Loucy (cell line): ENCODE results near the gene SLC22A23.

Experiments
- H2AFZ ChIP-seq: fragments of 200-600 bp; sonication (generic); 2 replicates; pipeline ENCODE4 v1.6.0; 2016; ENCODE audit warnings: antibody characterized with exemption, mild to moderate bottlenecking, low read length, moderate library complexity
- H3F3A ChIP-seq: fragments of 200-600 bp; 2 replicates; pipeline ENCODE4 v1.6.0; 2016; ENCODE audit warnings: antibody characterized with exemption, low read depth, mild to moderate bottlenecking
- H3K27me3 ChIP-seq: fragments of 200-600 bp; sonication (generic); 2 replicates; pipeline ENCODE4 v1.6.1; 2014; ENCODE audit warnings: low read length, mild to moderate bottlenecking; ENCODE audit not compliant: insufficient read depth, poor library complexity, severe bottlenecking
- H3K36me3 ChIP-seq: fragments of 200-600 bp; sonication (generic); 2 replicates; pipeline ENCODE4 v1.6.1; 2016; ENCODE audit warnings: low read length; ENCODE audit not compliant: insufficient read depth
- H3K4me1 ChIP-seq: fragments of 200-600 bp; sonication (generic); 2 replicates; pipeline ENCODE4 v1.5.1; 2014; ENCODE audit warnings: low read length, mild to moderate bottlenecking; ENCODE audit not compliant: insufficient read depth, poor library complexity, severe bottlenecking
- H3K4me2 ChIP-seq: fragments of 200-600 bp; sonication (generic); 2 replicates; pipeline ENCODE4 v1.6.0; 2014; ENCODE audit warnings: antibody characterized with exemption, low read length, low read depth, mild to moderate bottlenecking; ENCODE audit not compliant: poor library complexity, severe bottlenecking
- H3K4me3 ChIP-seq: fragments of 200-600 bp; sonication (generic); 2 replicates; pipeline ENCODE4 v1.5.1; 2014; ENCODE audit warnings: low read length, mild to moderate bottlenecking, mixed read lengths; ENCODE audit not compliant: poor library complexity, severe bottlenecking
- H3K79me2 ChIP-seq: fragments of 200-600 bp; sonication (generic); 2 replicates; pipeline ENCODE4 v1.6.1; 2014; ENCODE audit warnings: low read length; ENCODE audit not compliant: insufficient read depth
- H3K9ac ChIP-seq: fragments of 200-600 bp; sonication (generic); 2 replicates; pipeline ENCODE4 v1.6.0; 2014; ENCODE audit warnings: mild to moderate bottlenecking, low read depth, low read length, moderate library complexity; ENCODE audit not compliant: poor library complexity, severe bottlenecking
- H3K9me2 ChIP-seq: fragments of 200-600 bp; sonication (generic); replicated peaks from 2 replicates; pipeline ENCODE4 v1.6.1; 2016; ENCODE audit warnings: low read depth, low read length, mixed read lengths
- H3K9me3 ChIP-seq: fragments of 200-600 bp; sonication (generic); 2 replicates; pipeline ENCODE4 v1.6.1; 2014; ENCODE audit warnings: mild to moderate bottlenecking, antibody characterized with exemption, low read length, low read depth; ENCODE audit not compliant: insufficient read depth
- H4K20me1 ChIP-seq: fragments of 200-600 bp; sonication (generic); 2 replicates; pipeline ENCODE4 v1.6.0; 2014; ENCODE audit warnings: antibody characterized with exemption, low read length, mild to moderate bottlenecking; ENCODE audit not compliant: insufficient read depth, poor library complexity, severe bottlenecking
- CTCF ChIP-seq: fragments of 200-600 bp; sonication (generic); conservative IDR thresholded peaks from 2 replicates; pipeline ENCODE4 v1.5.1; 2014; ENCODE audit warnings: mild to moderate bottlenecking, antibody characterized with exemption, low read length
- EZH2phosphoT487 ChIP-seq: fragments of 200-600 bp; IDR thresholded peaks from 2 replicates; pipeline ENCODE4 v1.6.1; 2018; ENCODE audit warnings: antibody characterized with exemption, mild to moderate bottlenecking, moderate library complexity, borderline replicate concordance

Gene SLC22A23

GRCh38 chr6:3316818-3317217, 140.0 kb downstream of the SLC22A23 start:
- H3K4me1 ChIP-seq: peaks cover 14% of the 10 kb centered on the region
- H3K9ac ChIP-seq: no peak overlapping the region
- H3K36me3 ChIP-seq: no peaks in the 10 kb centered on the region
- H3K9me3 ChIP-seq: no peaks in the 10 kb centered on the region
- TF ChIP-seq CTCF (no peak), EZH2phosphoT487 (no peak)
- no peaks in the 10 kb centered on the region for H3K9me2 ChIP-seq
- H3K4me2 ChIP-seq: no peak overlapping the region
- no peaks in the 10 kb centered on the region for H3K79me2 ChIP-seq
- no peaks in the 10 kb centered on the region for H3K27me3 ChIP-seq
- H2AFZ ChIP-seq: no peak overlapping the region
- no peaks in the 10 kb centered on the region for H4K20me1 ChIP-seq
- H3F3A ChIP-seq: no peaks in the 10 kb centered on the region
- no peak overlapping the region for H3K4me3 ChIP-seq

- H3K79me2 ChIP-seq: no peaks in the 10 kb centered on the region
- no peak for TF ChIP-seq CTCF
- no peak for TF ChIP-seq EZH2phosphoT487
- H3K4me1 ChIP-seq: peaks cover 14% of the 10 kb centered on the region
- H4K20me1 ChIP-seq: no peaks in the 10 kb centered on the region
- no peak overlapping the region for H2AFZ ChIP-seq
- no peaks in the 10 kb centered on the region for H3K9me2 ChIP-seq
- H3K9ac ChIP-seq: no peak overlapping the region
- no peaks in the 10 kb centered on the region for H3K36me3 ChIP-seq
- H3F3A ChIP-seq: no peaks in the 10 kb centered on the region
- no peaks in the 10 kb centered on the region for H3K27me3 ChIP-seq
- H3K4me3 ChIP-seq: no peak overlapping the region
- no peaks in the 10 kb centered on the region for H3K9me3 ChIP-seq
- H3K4me2 ChIP-seq: no peak overlapping the region
Observed at GRCh38 chr6:3316331-3316730, 140.5 kb downstream of the SLC22A23 start.

GRCh38 chr6:3315841-3316240, 141.0 kb downstream of the SLC22A23 start:
- Histone ChIP-seq H2AFZ (no peak overlapping the region), H3K4me1 (peaks cover 14% of the 10 kb centered on the region), H4K20me1 (no peaks in the 10 kb centered on the region), H3K4me3 (no peak overlapping the region), H3K4me2 (no peak overlapping the region), H3K36me3 (no peaks in the 10 kb centered on the region), H3K9me3 (no peaks in the 10 kb centered on the region), H3F3A (no peaks in the 10 kb centered on the region), H3K27me3 (no peaks in the 10 kb centered on the region), H3K79me2 (no peaks in the 10 kb centered on the region), H3K9me2 (no peaks in the 10 kb centered on the region), H3K9ac (no peak overlapping the region)
- no peak for TF ChIP-seq EZH2phosphoT487
- TF ChIP-seq CTCF: no peak
